Gastroesophageal sphincter (tissue), 4 donors: ENCODE results near the gene KCNE4. TPM values are rescaled to one million over a fixed set of nuclear protein-coding genes. Genes with fewer than 3 reads are reported as not detected.

ENCODE experiments used
- ATAC-seq: fragments of 150-250 bp; one replicate; pipeline ENCODE4 v1.9.1; 2016; ENCODE audit warnings: mild to moderate bottlenecking, moderate library complexity
- H3K27ac ChIP-seq, 4 donors: fragments of 200-600 bp; sonication (generic) in 3 of 4; 1 replicate in 3 of 4; 2 replicates in 1 of 4; pipeline ENCODE4 v1.5.1; 2016 to 2019
- H3K27me3 ChIP-seq: fragments of 200-600 bp; sonication (generic); one replicate; pipeline ENCODE4 v1.5.1; 2019
- H3K36me3 ChIP-seq, 2 donors: fragments of 200-600 bp; sonication (generic); one replicate each; pipeline ENCODE4 v1.5.1; 2019; ENCODE audit warnings: control low read depth in 1 of 2
- H3K4me1 ChIP-seq, 3 donors: fragments of 200-600 bp; sonication (generic); 1 replicate in 2 of 3; 2 replicates in 1 of 3; pipeline ENCODE4 v1.5.1; 2016 to 2019; ENCODE audit warnings: control low read depth in 2 of 3
- H3K4me3 ChIP-seq, 2 donors: fragments of 200-600 bp; sonication (generic); one replicate each; pipeline ENCODE4 v1.5.1; 2019; ENCODE audit warnings: mild to moderate bottlenecking in 1 of 2, moderate library complexity in 1 of 2
- H3K9me3 ChIP-seq, 3 donors: fragments of 200-600 bp; sonication (generic); one replicate each; pipeline ENCODE4 v1.5.1; 2017 to 2019; ENCODE audit warnings: control low read depth in 2 of 3
- CTCF ChIP-seq, 4 experiments: fragments of 200-600 bp in 2 of 4; fragments of 450-650 bp in 2 of 4; sonication (generic) in 1 of 4; IDR thresholded peaks; one replicate each; pipeline ENCODE4 v1.5.1; 2017 to 2019; ENCODE audit warnings: antibody characterized with exemption in 4 of 4, mild to moderate bottlenecking in 2 of 4, moderate library complexity in 2 of 4
- EP300 ChIP-seq: sonication (generic); formaldehyde crosslinking; IDR thresholded peaks from one replicate; pipeline ENCODE4 v1.6.1; 2017; ENCODE audit warnings: antibody characterized with exemption, mild to moderate bottlenecking
- POLR2A ChIP-seq, 2 donors: fragments of 450-650 bp; IDR thresholded peaks; one replicate each; pipeline ENCODE4 v1.6.1; 2017; ENCODE audit warnings: antibody characterized with exemption in 2 of 2, mild to moderate bottlenecking in 2 of 2, moderate library complexity in 1 of 2
- POLR2AphosphoS5 ChIP-seq: sonication (generic); formaldehyde crosslinking; IDR thresholded peaks from one replicate; pipeline ENCODE4 v1.6.1; 2017; ENCODE audit warnings: antibody characterized with exemption
- WGBS, 2 donors: methylation state at CpG; one replicate each; pipeline ENCODE4 v1.1.5; 2018; ENCODE audit warnings: low coverage in 1 of 2; 5-methylcytosine and 5-hydroxymethylcytosine counted together
- total RNA-seq, 4 donors: library from RNA; depleted of rRNA; stranded (reverse); fragments of >200 nt; gene quantifications; one replicate each; pipeline ENCODE4 v1.1.0, GENCODE V29; 2016

Gene KCNE4
- total RNA-seq, 4 donors from 2014 or later = 13.0 to 24.8 (median 20.0) TPM

- no peaks in the 10 kb centered on the region for H3K27me3 ChIP-seq
- H3K4me1 ChIP-seq = peaks cover 0 to 38% (median 0%) of the 10 kb centered on the region in 3 donors
- ATAC-seq = no peak
- H3K4me3 ChIP-seq = no peak overlapping the region
- TF ChIP-seq CTCF (IDR thresholded peaks at IDR 0.05) = no peak
- no peak for TF ChIP-seq POLR2AphosphoS5
- no peak for TF ChIP-seq EP300
- no peak for TF ChIP-seq POLR2A (IDR thresholded peaks at IDR 0.05)
- H3K36me3 ChIP-seq = no peaks in the 10 kb centered on the region
- 44 to 56% methylated on average over 2 of the region's 2 CpGs for WGBS, 2 donors
- H3K27ac ChIP-seq = no peak overlapping the region
- no peaks in the 10 kb centered on the region for H3K9me3 ChIP-seq
Observed at GRCh38 chr2:223062396-223062795, 10.4 kb downstream of the KCNE4 start.

- Histone ChIP-seq H3K4me1 (peaks cover 0 to 29% (median 0%) of the 10 kb centered on the region in 3 donors), H3K27ac (no peak overlapping the region), H3K4me3 (no peak overlapping the region), H3K36me3 (no peaks in the 10 kb centered on the region), H3K9me3 (no peaks in the 10 kb centered on the region), H3K27me3 (no peaks in the 10 kb centered on the region)
- no peak for ATAC-seq
- WGBS, 2 donors = 85 to 93% methylated on average over 5 of the region's 5 CpGs
- TF ChIP-seq POLR2A (IDR thresholded peaks at IDR 0.05) = no peak
- TF ChIP-seq CTCF (IDR thresholded peaks at IDR 0.05) = no peak
- TF ChIP-seq EP300 = no peak
- no peak for TF ChIP-seq POLR2AphosphoS5
Observed at GRCh38 chr2:223065107-223065506, 13.1 kb downstream of the KCNE4 start.

GRCh38 chr2:223066721-223067120 lies 14.7 kb downstream of the KCNE4 start:
- H3K4me3 ChIP-seq = no peak overlapping the region

GRCh38 chr2:223068071-223068470 lies 16.1 kb downstream of the KCNE4 start:
- TF ChIP-seq EP300 (no peak), POLR2AphosphoS5 (no peak), CTCF (IDR thresholded peaks at IDR 0.05) (no peak), POLR2A (IDR thresholded peaks at IDR 0.05) (no peak)
- H3K27ac ChIP-seq = no peak overlapping the region
- no peak for ATAC-seq

More at GRCh38 chr2:223066721-223067120, 14.7 kb downstream of the KCNE4 start:
- no peaks in the 10 kb centered on the region for H3K27me3 ChIP-seq
- no peak for ATAC-seq
- no peaks in the 10 kb centered on the region for H3K9me3 ChIP-seq
- H3K4me1 ChIP-seq = peaks cover 0 to 13% (median 0%) of the 10 kb centered on the region in 3 donors
- whole genome bisulfite sequencing, 2 donors = 90 to 94% methylated on average over 5 of the region's 5 CpGs
- H3K36me3 ChIP-seq = no peaks in the 10 kb centered on the region
- H3K27ac ChIP-seq = no peak overlapping the region
- TF ChIP-seq CTCF (IDR thresholded peaks at IDR 0.05) = no peak
- TF ChIP-seq EP300 = no peak
- no peak for TF ChIP-seq POLR2AphosphoS5
- TF ChIP-seq POLR2A (IDR thresholded peaks at IDR 0.05) = no peak

GRCh38 chr2:223069465-223069864 lies 17.5 kb downstream of the KCNE4 start:
- WGBS, 2 donors = 90 to 92% methylated on average over 3 of the region's 3 CpGs
- no peaks in the 10 kb centered on the region for H3K36me3 ChIP-seq
- H3K9me3 ChIP-seq = no peaks in the 10 kb centered on the region
- H3K27me3 ChIP-seq = no peaks in the 10 kb centered on the region
- no peak for ATAC-seq
- TF ChIP-seq CTCF (IDR thresholded peaks at IDR 0.05) = no peak
- H3K4me3 ChIP-seq = no peak overlapping the region
- no peaks in the 10 kb centered on the region for H3K4me1 ChIP-seq
- no peak overlapping the region for H3K27ac ChIP-seq

More at GRCh38 chr2:223068071-223068470, 16.1 kb downstream of the KCNE4 start:
- Histone ChIP-seq H3K36me3 (no peaks in the 10 kb centered on the region), H3K4me3 (no peak overlapping the region), H3K9me3 (no peaks in the 10 kb centered on the region), H3K27me3 (no peaks in the 10 kb centered on the region), H3K4me1 (peaks cover 0 to 5% (median 0%) of the 10 kb centered on the region in 3 donors)
- WGBS, 2 donors = 29 to 45% methylated on average over 2 of the region's 2 CpGs
